Left lung (tissue), 10 donors: ENCODE measurements around the gene PHACTR2. TPM values are rescaled to one million over a fixed set of nuclear protein-coding genes. Genes with fewer than 3 reads are reported as not detected.
"Not testable (repeated sequence)": the region's sequence is repeated elsewhere in the genome, so short reads cannot be mapped to it uniquely, and the experiment has no call there.

Source experiments
- ATAC-seq: fragments of 200-7000 bp; cut with Tn5 transposase; one replicate; pipeline ENCODE4 v1.9.1; 2020; ENCODE audit warnings: moderate library complexity
- DNase-seq, 4 donors: peaks; one replicate each; pipeline ENCODE4 v3.0.0-alpha.2; 2013 to 2020
- H3K27ac ChIP-seq, 2 donors: fragments of 200-600 bp; sonication (generic) in 1 of 2; one replicate each; pipeline versions ENCODE4 v1.5.0 to v1.8.0; 2020 to 2021
- H3K27me3 ChIP-seq, 2 donors: fragments of 200-600 bp; sonication (generic) in 1 of 2; one replicate each; pipeline versions ENCODE4 v1.5.0 to v1.8.0; 2020 to 2021
- H3K36me3 ChIP-seq, 2 donors: fragments of 200-600 bp; sonication (generic) in 1 of 2; one replicate each; pipeline versions ENCODE4 v1.5.0 to v1.8.0; 2020 to 2021
- H3K4me1 ChIP-seq, 2 donors: fragments of 200-600 bp; one replicate each; pipeline ENCODE4 v1.8.0; 2021
- H3K4me3 ChIP-seq, 2 donors: fragments of 200-600 bp; sonication (generic) in 1 of 2; one replicate each; pipeline versions ENCODE4 v1.5.0 to v1.8.0; 2020 to 2021; ENCODE audit warnings: mild to moderate bottlenecking in 1 of 2
- H3K9me3 ChIP-seq, 2 donors: fragments of 200-600 bp; sonication (generic) in 1 of 2; one replicate each; pipeline versions ENCODE4 v1.5.0 to v1.8.0; 2020 to 2021
- CTCF ChIP-seq, 2 donors: fragments of 200-600 bp; sonication (generic) in 1 of 2; IDR thresholded peaks; one replicate each; pipeline versions ENCODE4 v1.5.0 to v1.8.0; 2021; ENCODE audit warnings: antibody characterized with exemption in 2 of 2
- intact Hi-C, 2 donors: fragments of 100-400 bp; cut with DNase I; formaldehyde crosslinking; loops; one replicate each; pipeline versions ENCODE4 v1.11.2 to v1.14.2; 2022
- polyA plus RNA-seq, 6 donors: library from polyadenylated mRNA; unstranded; fragments of 120-200 nt; gene quantifications; one replicate each; pipeline ENCODE4 v1.2.1, GENCODE V29; 2013; ENCODE audit not compliant: insufficient read length in 6 of 6
- total RNA-seq, 2 donors: library from RNA; stranded (reverse); fragmentation: NEBNext Ultra II Directional; extraction: Animal tissue kit (Norgen Biotek cat#: 25700); gene quantifications; one replicate each; pipeline ENCODE4 v1.2.1, GENCODE V29; 2021
- donor health status: DM: no; HTN: yes; CAD: no.
- donor health status: DM: no; HTN: no; CAD: no.

PHACTR2 gene
- total and polyA plus RNA-seq, 8 donors, result 43.7 to 71.1 (median 49.8) TPM

- ATAC-seq (no peak), DNase-seq (no peak)
- Histone ChIP-seq H3K4me1 (peaks cover 6 to 33% of the 10 kb centered on the region in 2 donors), H3K4me3 (peak overlapping the region; percentile 86 to 98), H3K36me3 (peaks cover 5 to 35% of the 10 kb centered on the region in 2 donors), H3K27ac (peak overlapping the region; percentile 91 to 92), H3K9me3 (no peaks in the 10 kb centered on the region), H3K27me3 (no peaks in the 10 kb centered on the region)
- intact Hi-C loops, result no loop called here
- no peak for TF ChIP-seq CTCF (IDR thresholded peaks at IDR 0.05)
Measured at GRCh38 chr6:143843677-143843999, 165.9 kb downstream of the PHACTR2 start.

- Histone ChIP-seq H3K27me3 (no peaks in the 10 kb centered on the region), H3K27ac (peak overlapping the region; percentile 91 to 92), H3K4me3 (peak overlapping the region; percentile 86 to 98), H3K9me3 (no peaks in the 10 kb centered on the region), H3K4me1 (peaks cover 6 to 33% of the 10 kb centered on the region in 2 donors), H3K36me3 (peaks cover 5 to 39% of the 10 kb centered on the region in 2 donors)
- intact Hi-C loops, result no loop called here
- ATAC-seq (no peak), DNase-seq (no peak)
- TF ChIP-seq CTCF (IDR thresholded peaks at IDR 0.05), result no peak
Measured at GRCh38 chr6:143844006-143844405, 166.2 kb downstream of the PHACTR2 start.

GRCh38 chr6:143845033-143845432, 167.3 kb downstream of the PHACTR2 start:
- no peak for TF ChIP-seq CTCF (IDR thresholded peaks at IDR 0.05)
- H3K9me3 ChIP-seq, result no peaks in the 10 kb centered on the region
- DNase-seq, result peak in 1 of 4 donors; percentile 31
- ATAC-seq, result no peak
- H3K4me3 ChIP-seq, result no peak overlapping the region
- peaks cover 5 to 49% of the 10 kb centered on the region in 2 donors for H3K36me3 ChIP-seq
- intact Hi-C loops, result no loop called here
- peaks cover 6 to 33% of the 10 kb centered on the region in 2 donors for H3K4me1 ChIP-seq
- H3K27me3 ChIP-seq, result no peaks in the 10 kb centered on the region
- no peak overlapping the region for H3K27ac ChIP-seq

GRCh38 chr6:143851706-143852105, 173.9 kb downstream of the PHACTR2 start:
- H3K4me3 ChIP-seq, H3K27ac ChIP-seq, DNase-seq, H3K9me3 ChIP-seq, H3K27me3 ChIP-seq, ATAC-seq, intact Hi-C loops, H3K4me1 ChIP-seq: not testable (repeated sequence)
- H3K36me3 ChIP-seq, result peaks cover 0 to 95% of the 10 kb centered on the region in 2 donors

- H3K4me1 ChIP-seq, H3K27ac ChIP-seq, DNase-seq, ATAC-seq, H3K9me3 ChIP-seq, intact Hi-C loops, H3K27me3 ChIP-seq, H3K4me3 ChIP-seq: not testable (repeated sequence)
- H3K36me3 ChIP-seq, result peaks cover 0 to 95% of the 10 kb centered on the region in 2 donors
Measured at GRCh38 chr6:143855057-143855456, 177.3 kb downstream of the PHACTR2 start.

- H3K27ac ChIP-seq, H3K4me3 ChIP-seq, intact Hi-C loops, H3K4me1 ChIP-seq, DNase-seq, H3K27me3 ChIP-seq, H3K9me3 ChIP-seq, ATAC-seq: not testable (repeated sequence)
- peaks cover 0 to 95% of the 10 kb centered on the region in 2 donors for H3K36me3 ChIP-seq
Measured at GRCh38 chr6:143856762-143857161, 179.0 kb downstream of the PHACTR2 start.

GRCh38 chr6:143857651-143858050, 179.9 kb downstream of the PHACTR2 start:
- Histone ChIP-seq H3K27ac (no peak overlapping the region), H3K4me3 (no peak overlapping the region), H3K9me3 (peaks cover 0 to 1% of the 10 kb centered on the region in 2 donors), H3K27me3 (no peaks in the 10 kb centered on the region), H3K4me1 (no peaks in the 10 kb centered on the region), H3K36me3 (peaks cover 0 to 95% of the 10 kb centered on the region in 2 donors)
- ATAC-seq (no peak), DNase-seq (no peak)
- intact Hi-C loops, result no loop called here
- TF ChIP-seq CTCF (IDR thresholded peaks at IDR 0.05), result no peak
